HG02840 (cell line): ENCODE measurements around the gene COL18A1.
"Not testable (repeated sequence)": the region's sequence is repeated elsewhere in the genome, so short reads cannot be mapped to it uniquely, and the experiment has no call there.

ENCODE experiments used
- ATAC-seq: cut with Tn5 transposase; IDR thresholded peaks from one replicate; pipeline ENCODE4 v1.9.1; 2021; ENCODE audit warnings: mild to moderate bottlenecking, moderate library complexity, moderate number of reproducible peaks; ENCODE audit not compliant: unreplicated experiment, low FRiP score

Gene COL18A1

DNA sequence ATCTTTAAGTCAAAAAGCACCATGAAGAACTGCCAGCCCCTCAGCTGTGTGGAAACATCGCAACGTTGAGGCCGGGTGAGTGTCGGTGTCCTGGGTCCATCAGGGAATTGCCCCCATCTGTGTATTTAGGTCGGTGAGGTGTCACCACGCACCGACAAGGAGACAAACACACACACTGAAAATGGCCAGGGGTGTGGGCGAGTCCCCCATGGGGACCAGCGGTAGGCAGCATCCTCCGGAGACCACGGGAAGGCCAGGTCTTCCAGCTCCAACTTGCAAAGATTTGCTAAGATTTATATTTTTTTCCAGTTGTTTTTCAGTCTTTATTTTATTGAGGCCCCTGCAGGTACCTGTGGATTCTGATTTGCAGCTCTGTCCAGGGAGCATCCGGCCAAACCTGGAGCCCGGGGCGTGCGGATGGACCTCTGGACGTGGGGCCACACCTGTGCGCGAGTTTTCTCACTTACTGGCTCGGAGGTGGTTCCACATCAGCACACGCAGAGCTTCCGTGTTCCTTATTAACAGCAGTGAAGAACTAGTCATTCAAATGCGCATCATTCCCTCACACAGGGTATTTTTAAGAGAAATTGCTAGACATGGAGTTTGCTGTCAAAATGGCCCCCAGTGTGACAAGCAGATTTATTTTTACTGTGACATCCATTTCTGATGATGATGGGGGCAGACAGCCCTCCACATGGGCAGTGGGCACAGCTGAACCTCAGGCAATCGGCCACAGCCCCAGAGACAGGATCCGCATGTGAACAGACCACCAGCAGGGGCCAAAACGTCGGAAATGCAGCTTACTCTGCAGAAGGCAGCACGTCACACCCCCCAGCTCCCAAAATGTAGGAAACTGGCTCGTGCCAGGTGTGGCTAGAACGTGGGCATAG is 154.5 kb downstream of the COL18A1 start:
- no peak for ATAC-seq

GRCh38 chr21:45560106-45561021 is 155.4 kb downstream of the COL18A1 start:
- no peak for ATAC-seq

DNA sequence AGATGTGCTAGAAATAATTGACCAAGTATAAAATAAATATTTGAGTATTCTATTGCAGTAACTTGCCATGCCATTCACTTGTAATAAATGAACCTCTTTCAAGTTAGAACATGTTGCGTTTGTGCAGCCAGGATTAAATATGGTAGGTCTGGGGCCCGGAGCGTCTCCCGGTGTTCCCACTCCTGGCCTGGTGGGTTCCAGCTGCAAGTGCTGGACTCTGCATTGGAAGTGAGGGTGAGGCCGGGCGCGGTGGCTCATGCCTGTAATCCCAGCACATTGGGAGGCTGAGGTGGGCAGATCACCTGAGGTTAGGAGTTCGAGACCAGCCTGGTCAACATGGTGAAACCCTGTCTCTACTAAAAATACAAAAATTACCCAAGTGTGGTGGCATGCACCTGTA is 156.3 kb downstream of the COL18A1 start:
- not testable (repeated sequence) for ATAC-seq

GRCh38 chr21:45562402-45562801 is 157.4 kb downstream of the COL18A1 start:
- no peak for ATAC-seq

GRCh38 chr21:45562965-45563364 is 158.0 kb downstream of the COL18A1 start:
- no peak for ATAC-seq
